Stimulated activated CD8-positive, alpha-beta memory T cell treated with anti-CD3 and anti-CD28 coated beads, Interleukin-2, amount 100 ng/mL, for 1 hour (primary cell): Measurements from ENCODE around the gene MAP6.

Experiments used
- DNase-seq, 2 donors: peaks; one replicate each; pipeline ENCODE4 v3.0.0-alpha.2; 2020; ENCODE audit warnings: low read depth in 2 of 2

Gene MAP6

DNA sequence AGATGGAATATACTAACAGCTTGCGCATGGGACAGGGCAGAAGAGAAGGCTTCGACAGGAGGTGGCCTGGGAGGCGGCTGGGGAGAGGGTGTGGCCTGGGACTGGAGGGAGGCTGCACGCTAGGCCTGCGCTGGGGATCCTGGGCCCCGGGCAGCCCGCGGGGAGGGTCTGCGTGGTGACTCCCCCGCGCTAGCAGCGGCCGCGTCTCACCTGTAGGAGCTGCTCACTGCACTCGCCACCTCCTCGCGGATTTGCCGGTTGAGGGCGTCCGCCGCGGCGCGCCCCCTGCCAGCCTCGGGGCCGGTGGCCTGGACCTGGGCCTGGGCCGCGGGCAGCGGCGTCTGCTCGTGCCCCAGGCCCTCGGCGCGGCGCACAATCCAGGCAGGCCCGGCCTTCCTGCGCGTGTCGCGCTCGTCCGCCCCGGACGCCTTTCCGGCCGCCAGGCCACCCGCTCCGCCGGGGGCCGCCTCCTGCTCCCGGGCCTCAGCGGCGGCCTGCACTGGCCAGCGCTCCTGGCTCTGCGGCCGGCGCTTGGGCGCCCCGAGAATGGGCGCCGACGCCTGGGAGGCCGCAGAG lies 1.5 kb downstream of the MAP6 start:
- DNase-seq, result no peak

DNA sequence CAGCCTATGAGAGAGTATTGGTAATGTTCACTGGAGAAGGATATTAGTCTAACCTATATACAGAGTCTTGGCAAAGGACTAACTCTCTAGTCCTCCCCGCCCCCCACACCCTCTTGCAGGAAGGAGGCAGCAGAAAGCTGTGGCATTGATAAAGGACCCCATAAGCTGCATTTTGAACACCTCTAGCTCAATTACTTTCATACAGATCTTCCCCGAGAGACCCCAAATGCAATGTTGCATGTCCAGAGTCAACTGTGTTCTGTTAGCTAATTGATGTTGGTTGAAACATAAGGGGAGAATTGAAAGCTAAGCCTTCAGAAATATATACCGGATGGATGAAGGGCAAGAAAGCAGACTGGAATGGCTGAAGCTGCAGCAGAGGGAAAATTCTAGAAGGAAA lies 2.8 kb downstream of the MAP6 start:
- DNase-seq, result no peak

DNA sequence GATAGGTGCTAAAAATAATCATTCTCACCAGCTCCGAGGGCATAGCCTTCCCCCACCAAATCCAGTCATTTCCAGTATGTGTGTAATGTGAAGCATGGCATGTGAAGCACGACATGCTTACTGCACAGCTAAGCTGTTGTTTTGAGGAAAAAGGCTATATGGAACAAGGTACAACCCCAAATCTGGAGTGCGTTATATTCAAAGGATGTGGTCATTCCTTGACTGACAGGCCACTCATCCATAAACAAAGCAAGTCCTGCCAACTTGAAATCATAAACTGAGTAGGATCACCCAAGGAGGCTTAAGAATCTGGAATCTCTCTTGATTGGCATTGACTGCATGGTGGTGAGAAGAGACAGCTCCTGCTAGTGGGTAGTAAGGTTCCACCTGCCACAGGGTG lies 3.7 kb downstream of the MAP6 start:
- DNase-seq, result no peak

DNA sequence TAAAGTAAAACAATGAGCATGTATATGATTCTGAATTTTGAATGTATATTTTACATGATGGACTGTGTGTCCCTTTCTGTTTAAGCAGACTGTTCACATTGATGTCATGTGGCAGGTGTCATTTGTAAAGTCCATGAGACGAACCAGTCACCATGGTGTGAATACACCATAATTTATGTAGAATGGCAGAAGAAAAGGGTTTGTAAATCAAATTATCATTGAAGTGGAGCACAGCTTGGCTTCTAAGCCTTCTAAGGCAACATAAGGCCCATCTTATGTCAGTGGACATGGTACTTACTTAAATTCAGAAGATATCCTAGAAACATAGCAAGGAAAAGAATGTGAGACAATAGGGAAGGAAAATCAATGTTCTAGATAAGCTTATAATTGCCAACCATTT lies 4.4 kb downstream of the MAP6 start:
- DNase-seq, result no peak

DNA sequence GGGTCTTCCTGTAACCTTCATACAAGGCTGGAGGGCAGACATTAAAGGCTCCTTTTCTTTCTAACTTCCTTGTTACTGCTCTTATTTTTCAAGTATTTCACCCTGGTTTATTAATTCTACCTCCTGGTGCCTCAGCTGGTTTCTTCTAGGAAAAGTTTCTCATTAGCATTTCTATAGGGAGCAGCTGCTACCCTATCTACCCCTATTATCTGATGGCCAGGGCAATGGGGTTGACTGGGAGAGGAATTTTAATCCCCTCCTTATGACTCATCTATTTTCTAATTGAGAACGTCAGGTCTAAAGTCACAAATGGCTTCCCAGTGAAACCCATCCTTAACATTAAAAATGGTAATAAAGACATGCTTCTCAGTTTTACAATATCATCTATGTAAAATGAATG lies 5.0 kb downstream of the MAP6 start:
- DNase-seq, result no peak

DNA sequence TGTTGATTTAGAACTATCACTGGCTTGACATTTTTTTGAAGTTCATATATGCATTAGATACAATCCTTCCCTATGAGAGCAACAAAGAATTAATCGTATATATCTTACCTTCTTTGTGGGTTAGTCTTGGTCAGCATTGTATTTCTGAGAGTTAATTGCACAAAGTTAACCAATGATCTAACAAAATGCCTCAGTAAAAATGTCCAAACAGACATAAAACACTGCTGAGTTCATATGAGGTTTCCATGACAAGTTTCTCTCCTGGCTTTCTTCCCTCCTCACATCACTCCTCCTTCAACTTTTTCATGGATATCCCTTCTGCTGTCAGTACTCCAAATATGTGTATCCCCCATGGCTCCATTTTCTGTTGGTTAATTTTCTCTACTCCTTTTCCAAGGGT lies 9.0 kb downstream of the MAP6 start:
- no peak for DNase-seq

DNA sequence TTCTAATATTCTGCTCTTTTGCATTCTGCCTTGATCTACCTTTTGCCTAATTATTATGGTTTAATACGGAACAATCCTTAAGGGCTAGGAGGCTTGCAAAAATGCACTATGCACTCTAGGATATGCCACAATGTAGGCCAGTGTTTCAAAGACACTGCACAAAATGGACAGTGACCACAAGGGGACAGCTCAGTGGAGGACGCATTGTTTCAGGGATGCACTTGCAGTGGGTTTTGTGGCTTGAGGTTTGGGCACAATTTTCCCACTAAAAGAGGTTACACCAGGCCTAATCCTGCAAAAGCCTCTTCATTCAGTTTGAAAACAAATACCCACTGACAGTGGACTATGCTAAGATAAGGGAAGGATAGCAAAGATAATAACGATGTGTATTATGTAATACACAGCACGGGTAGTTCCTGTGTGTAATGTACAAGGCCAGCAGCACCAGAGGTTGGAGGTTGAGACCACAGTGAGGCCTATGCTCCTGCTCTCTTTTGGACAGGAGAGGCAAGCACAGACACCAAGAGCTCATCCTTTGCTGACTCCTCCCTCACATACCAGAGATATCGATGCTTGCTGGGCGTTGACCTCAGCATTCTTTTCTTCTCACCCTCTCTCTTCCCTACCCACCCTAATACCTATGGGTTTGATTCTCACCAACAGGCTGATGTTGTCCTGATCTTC lies 12.7 kb downstream of the MAP6 start:
- no peak for DNase-seq

DNA sequence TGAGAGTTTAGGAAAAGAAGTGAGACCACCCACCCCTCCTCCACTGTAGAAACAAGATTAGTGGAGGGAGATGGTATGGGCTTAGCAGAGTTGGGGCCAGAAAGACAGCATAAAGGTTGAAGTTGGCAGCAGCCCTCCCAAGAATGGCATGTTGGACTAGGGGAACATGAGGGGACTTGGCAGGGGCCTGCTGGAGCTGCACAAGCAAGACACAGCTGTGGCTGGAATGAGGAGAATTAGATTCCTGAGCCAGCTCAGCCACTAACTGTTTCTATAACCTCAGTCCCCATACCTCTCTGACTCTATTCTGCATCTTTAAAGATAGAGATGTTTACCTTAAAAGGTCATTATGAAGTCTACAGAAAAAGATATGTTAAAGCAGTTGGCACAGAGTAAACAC lies 13.2 kb downstream of the MAP6 start:
- DNase-seq, result no peak

DNA sequence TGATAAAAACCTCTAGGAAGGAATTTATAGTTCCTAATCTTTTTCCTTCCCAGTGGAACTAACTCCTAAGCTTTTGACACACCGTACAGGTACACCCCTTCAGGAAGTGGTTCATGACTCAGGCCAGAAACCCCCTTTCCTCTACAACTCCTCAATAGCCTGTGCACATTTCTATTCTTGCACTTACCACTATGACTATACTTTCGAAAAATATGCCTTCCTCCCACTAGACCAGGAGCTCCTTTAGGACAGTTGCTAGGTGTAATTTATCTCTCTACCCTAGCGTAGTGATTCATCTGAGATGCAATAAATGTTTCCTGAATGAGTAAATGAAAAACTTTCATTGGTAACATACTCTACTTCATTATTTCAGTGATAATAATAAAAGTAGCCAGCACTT lies 14.5 kb downstream of the MAP6 start:
- no peak for DNase-seq

DNA sequence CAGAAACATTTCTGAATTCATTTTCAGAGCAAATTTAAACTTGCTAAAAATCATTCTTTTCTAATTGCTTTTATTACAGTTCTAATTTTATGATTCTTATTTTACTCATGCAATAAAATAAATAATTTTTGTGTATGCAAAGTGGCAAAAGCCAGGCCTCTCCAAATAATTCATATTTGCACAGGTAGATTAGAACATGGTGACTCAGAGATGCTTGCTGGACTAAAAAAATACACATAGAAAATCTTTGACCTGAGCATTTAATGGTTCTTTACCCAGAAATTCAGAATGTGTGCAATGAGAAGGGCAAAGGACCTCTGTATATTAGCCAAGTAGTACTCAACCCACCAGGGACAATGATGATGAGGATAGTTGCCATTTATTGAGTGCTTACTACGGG lies 15.3 kb downstream of the MAP6 start:
- no peak for DNase-seq

DNA sequence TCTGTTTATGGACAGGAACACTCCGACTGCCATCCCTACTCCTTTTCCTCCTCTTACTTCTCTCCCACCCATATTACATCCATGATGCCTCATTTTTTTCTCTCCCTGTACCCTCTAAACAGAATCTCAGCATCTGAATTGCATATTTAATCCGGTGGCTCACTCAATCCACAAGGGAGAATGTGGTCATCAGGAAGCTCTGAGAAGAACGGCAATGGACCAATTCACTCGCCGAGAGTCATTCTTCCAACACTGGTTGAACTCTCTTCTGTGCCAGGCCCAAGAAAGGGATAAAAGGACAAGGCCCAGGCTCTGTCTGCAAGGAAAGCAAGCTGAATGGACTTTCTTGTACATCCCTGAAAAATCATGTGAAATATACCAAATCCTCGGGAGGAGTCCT lies 15.9 kb downstream of the MAP6 start:
- no peak for DNase-seq

DNA sequence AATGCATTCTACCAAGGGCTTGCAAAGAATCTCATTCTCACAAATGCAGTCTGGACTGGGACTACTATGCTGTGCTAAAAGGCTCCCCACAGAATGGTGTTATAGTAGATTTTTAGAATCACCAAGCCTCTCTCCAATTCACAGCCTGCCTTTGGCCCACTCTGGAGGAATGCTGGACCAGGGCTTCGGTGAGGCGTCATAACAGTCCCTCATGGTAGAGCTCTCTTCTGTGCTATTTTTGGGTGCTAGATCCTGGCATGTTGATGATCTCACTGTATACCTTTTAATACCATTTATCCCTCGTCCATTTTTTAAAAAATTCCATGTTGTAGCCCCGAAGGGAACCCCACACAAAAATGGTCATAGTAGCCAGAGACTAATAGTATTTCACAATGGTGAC lies 17.6 kb downstream of the MAP6 start:
- no peak for DNase-seq

DNA sequence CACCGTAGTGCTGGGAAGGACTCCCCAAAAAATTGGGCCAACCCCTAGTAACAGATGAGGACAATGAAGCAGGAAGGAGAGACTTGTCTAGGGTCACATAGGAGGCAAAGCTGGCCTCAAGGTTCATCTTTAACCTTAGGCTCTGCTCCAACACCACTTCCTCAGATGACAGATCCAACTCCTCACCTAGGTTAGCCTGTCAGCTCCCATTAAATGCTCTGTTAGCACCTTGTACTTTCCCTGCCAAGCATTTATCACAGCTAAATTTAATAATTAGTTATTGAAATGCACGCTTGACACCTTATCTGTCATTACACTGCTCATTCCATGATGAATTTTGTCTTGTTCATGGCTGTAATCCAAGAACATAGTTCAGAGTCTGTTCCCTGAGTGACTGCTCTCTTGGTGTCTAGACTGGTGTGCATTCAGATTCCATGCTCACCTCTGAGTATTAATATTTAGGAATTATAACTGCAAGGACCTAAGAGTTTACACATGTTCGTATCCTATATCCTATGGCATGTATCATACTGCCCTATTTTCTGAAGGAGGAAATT lies 18.6 kb downstream of the MAP6 start:
- no peak for DNase-seq

DNA sequence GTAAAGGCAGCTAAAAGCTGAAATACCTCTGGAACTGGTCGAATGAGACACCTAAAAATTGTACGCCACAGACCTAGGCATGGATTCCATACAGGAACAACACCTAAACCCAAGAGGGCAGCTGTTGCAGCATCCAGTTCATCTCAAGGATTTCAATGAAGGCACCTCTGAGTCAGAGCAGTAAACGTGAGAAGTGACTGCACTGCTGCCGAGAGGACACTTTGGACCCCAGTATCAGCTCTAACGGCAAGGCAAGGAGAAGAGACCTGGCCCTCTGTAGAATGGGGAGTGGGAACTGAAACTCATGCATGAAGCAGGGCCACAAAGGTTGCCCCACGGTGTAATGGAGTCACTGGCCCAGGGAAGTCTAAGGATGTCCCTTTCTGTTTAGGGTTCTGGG lies 23.9 kb downstream of the MAP6 start:
- no peak for DNase-seq

DNA sequence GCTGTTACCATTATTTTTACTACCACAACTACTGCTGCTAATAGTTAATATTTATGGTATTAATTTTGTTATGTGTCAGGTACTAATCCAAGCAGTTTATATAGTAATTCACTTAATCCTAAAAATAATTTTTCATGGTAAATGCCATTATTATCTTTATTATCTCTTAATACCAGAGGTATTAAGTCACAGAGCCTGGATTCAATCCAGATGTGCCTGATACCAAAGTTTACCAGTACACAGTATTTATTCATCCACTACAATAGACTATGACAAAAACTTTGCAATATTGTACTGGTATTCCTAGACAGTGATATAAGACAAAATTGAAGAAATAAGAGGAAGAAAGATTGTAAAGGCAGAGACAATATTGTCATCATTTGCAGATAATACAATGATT lies 24.5 kb downstream of the MAP6 start:
- no peak for DNase-seq

DNA sequence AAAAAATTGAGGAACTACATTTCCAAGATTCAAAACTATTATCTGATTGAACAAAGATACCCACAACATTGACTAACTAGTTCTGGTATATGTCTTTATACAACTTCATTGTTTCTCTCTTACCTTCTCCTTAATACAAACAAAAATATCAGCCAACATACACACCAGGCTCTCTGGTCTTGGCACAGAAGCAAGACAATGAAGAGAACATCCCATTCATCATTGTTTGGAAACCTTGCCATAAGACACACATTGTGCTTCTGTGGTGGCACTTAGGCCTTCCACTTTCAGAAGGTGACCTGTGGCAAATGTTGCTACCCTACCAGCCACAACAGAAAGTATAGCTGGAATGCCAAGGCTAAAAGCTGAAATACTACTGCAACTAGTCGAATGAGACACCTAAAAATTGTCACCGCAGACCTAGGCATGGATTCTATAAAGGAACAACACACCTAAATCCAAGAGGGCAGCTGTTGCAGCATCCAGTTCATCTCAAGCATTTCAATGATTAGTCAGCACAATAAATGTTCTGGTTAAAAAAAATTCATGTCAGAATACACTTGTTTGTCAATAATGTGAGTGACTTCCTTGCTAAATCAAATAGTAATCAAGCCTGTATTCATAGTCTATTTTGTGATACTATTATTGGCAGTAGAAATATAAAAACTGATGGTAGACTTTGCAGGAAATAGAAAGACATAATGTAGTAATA lies 26.3 kb downstream of the MAP6 start:
- no peak for DNase-seq

DNA sequence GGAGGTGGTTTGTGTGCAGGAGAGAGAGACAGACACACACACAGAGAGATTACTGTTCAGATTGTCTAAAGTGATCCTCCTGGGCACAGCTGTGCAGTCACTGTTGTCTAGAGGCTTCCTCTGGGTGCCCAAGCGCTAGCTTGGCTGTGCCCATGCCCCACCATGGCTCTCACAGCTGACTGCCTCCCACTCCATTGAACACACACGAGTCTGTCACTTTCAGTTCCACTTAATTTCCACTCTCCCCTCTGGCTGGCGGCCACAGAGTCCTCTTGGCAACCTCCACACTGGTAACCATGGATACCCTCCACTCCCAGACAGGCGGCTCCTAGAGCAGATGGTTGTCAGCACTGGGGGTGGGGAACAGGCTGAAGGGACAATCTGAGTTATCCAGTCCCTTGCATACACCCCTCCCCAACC lies 29.1 kb downstream of the MAP6 start:
- DNase-seq, result no peak

DNA sequence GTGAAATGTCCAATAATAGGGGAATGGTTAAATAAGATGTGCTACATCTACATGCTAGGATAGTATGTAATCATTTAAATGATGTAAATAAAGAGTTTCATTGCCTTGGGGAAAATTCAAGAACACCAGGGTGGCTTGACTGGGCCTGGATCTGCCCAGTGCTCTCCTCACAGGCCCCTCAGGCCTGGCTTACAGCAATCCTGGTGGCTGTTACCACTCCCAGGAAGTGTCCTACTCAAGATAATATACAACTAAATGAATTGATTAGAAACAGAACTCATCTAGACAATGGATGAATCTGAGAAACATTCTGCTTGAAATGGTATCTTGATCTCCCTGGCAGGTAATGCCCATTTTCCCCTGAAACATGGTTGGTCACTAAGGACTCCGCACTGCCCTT lies 30.8 kb downstream of the MAP6 start:
- no peak for DNase-seq

DNA sequence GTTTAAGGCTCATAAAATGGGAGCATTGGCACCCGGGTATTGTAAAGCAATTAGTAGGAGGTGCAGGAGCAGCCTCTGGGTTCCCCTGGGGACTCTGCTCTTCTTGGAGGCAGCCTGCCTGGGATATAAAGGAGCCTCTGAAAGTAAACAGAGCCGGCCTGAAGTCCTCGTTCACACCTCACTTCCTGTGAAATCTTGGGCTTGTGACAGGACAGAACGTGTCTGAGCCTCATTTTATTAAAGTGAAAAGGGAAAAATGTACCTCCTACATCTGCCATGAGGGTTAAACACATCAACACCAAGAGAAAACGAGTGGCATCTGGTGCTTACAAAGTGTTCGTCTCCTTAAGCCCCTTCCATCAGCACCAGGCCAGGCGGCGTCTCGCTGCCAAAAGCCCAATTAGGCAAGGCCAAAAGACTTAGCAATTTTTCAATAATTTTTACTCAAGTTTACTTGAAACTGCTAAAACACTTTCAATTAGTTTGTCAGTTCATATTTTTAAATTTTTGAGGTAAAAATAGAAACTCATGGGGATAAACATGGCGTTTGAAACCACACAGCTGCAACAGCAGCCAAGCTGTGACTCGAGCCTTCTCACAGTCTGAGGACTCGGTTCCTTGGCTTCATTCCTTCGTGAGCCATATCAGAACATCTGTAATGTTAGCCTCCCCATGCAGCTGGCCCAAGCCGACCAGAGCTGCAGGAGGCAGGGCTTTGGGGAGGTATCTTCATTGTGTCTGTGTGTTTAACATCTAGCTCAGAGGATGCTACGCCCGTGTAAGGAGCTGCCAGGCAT lies 33.6 kb downstream of the MAP6 start:
- DNase-seq, result no peak

DNA sequence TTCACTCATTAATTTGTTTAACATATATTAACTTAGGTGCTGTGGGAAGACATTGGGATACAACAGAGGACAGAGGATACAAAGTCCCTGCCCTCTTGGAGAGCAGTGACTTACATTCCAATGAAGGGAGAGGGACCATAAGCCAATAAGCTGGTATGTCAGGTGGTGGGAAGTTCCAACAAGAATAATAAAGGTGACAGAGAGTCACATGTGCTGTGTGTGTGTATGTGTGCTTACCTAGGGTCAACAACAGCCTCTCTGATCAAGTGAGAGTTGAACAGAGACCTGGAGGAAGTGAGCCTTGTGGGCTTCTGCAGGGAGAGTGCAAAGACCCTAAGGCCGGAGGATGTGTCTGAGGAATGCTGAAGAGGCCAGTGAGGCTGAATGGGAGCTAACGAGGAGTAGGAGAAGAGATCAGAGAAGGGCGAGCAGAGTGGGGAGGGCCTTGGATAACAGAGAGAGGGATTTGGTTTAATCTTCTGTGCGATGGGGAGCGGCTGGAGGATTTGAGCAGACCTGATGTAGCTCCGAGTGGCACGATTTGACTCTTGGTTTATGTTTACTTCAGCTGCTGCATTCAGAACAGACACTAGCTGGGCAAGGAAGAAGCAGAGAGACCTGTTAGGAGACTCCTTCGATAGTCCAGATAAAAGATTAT lies 35.3 kb downstream of the MAP6 start:
- DNase-seq, result no peak

DNA sequence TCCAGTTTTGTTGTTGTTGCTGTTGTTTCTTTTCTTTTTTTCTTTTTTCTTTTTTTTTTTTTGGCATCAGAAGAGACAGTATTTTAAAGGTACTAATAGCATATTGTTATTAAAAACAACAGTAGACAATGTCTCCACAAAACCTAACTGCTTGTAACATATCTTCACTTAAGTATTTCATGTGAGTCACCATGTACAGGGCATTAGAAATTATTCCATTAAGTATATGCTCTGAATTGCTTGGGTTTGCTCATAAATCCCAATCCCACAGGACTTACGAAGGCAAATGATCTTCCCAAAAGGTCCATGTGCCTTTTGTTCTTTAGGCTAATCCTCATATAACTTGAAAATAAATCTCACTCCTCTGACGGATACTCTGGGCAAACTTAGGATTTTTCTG lies 35.9 kb downstream of the MAP6 start:
- no peak for DNase-seq

DNA sequence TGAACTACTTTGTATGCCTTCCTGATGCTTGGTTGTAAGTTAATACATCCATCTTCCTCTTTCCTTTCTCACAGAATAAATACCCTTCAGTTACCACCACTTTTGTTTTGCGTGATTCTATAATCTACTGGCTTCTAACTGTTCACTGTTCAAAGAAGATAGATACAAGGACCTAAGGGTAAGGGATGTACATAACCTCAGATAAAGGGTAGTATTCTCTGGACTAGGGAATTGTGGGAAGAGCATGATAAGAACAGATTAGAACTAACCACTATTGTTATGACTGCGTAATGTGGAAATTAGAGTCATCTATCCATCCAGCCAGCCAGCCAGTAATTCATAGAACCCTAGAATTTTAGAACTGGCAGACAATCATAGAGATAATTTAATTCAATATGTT lies 36.4 kb downstream of the MAP6 start:
- DNase-seq, result no peak
